Adrenal gland (tissue), 12 donors: ENCODE data around the gene RBM33. TPM values are rescaled to one million over a fixed set of nuclear protein-coding genes. Genes with fewer than 3 reads are reported as not detected.

Source experiments
- DNase-seq, 7 donors: peaks; one replicate each; pipeline ENCODE4 v3.0.0-alpha.2; 2019 to 2020
- H3K27ac ChIP-seq, 5 donors: fragments of 200-600 bp; sonication (generic) in 4 of 5; 1 replicate in 3 of 5; 2 replicates in 2 of 5; pipeline versions ENCODE4 v1.5.1 to v1.8.0; 2016 to 2020; ENCODE audit warnings: mild to moderate bottlenecking in 1 of 5
- H3K27me3 ChIP-seq: fragments of 200-600 bp; 2 replicates; pipeline ENCODE4 v1.8.0; 2021
- H3K36me3 ChIP-seq, 2 donors: fragments of 200-600 bp; replicated peaks in 1 of 2; 1 replicate in 1 of 2; 2 replicates in 1 of 2; pipeline versions ENCODE4 v1.5.1 to v1.8.0; 2018 to 2022
- H3K4me1 ChIP-seq, 2 donors: fragments of 200-600 bp; replicated peaks in 1 of 2; 1 replicate in 1 of 2; 2 replicates in 1 of 2; pipeline versions ENCODE4 v1.5.1 to v1.8.0; 2018 to 2021
- H3K4me3 ChIP-seq, 4 donors: fragments of 200-600 bp; sonication (generic) in 3 of 4; one replicate each; pipeline ENCODE4 v1.5.1; 2016 to 2018
- H3K9me3 ChIP-seq, 3 donors: fragments of 200-600 bp; sonication (generic) in 1 of 3; replicated peaks in 1 of 3; 1 replicate in 2 of 3; 2 replicates in 1 of 3; pipeline versions ENCODE4 v1.5.1 to v1.8.0; 2016 to 2021
- POLR2A ChIP-seq, 2 donors: fragments of 450-650 bp; IDR thresholded peaks; one replicate each; pipeline ENCODE4 v1.6.1; 2017; ENCODE audit warnings: antibody characterized with exemption in 2 of 2, mild to moderate bottlenecking in 2 of 2, moderate library complexity in 1 of 2
- WGBS, 4 donors: extraction: QIAGEN DNeasy Blood & Tissue Kit in 2 of 4; methylation state at CpG; one replicate each; pipeline versions ENCODE4 v1.1.5 to v1.1.7; 2013 to 2017; 5-methylcytosine and 5-hydroxymethylcytosine counted together
- intact Hi-C, 2 donors: fragments of 100-400 bp; cut with DNase I; formaldehyde crosslinking; loops; one replicate each; pipeline versions ENCODE4 v1.14.1 to v1.15.0; 2022 to 2023
- polyA plus RNA-seq, 3 donors: library from polyadenylated mRNA; stranded (reverse); fragments of 200-250 nt in 2 of 3; fragments of 350-450 nt in 1 of 3; fragmentation: Illumina TruSeq in 1 of 3; extraction: RNeasy Lipid Tissue Mini Kit (QIAGEN cat#74804) in 1 of 3; gene quantifications; one replicate each; pipeline ENCODE4 v1.2.3, GENCODE V29; 2013 to 2014
- total RNA-seq, 9 donors: library from RNA; depleted of rRNA in 4 of 9; stranded (reverse); fragments of >200 nt in 4 of 9; fragments of 120-200 nt in 1 of 9; fragmentation: NEBNext Ultra II Directional in 1 of 9; extraction: Animal tissue kit (Norgen Biotek cat#: 25700) in 1 of 9; gene quantifications; one replicate each; pipeline versions ENCODE4 v1.1.0 to v1.2.4, GENCODE V29; 2013 to 2023
- TF ChIP-seq, protein P1 (sequence below), 6 experiments: fragments of 450-650 bp in 4 of 6; fragments of 200-600 bp in 2 of 6; sonication (generic) in 1 of 6; IDR thresholded peaks; 1 replicate in 5 of 6; 2 replicates in 1 of 6; pipeline versions ENCODE4 v1.5.1 to v1.8.0; 2016 to 2021; ENCODE audit warnings: antibody characterized with exemption in 6 of 6, mild to moderate bottlenecking in 2 of 6, moderate library complexity in 1 of 6
- donor health status: healthy with polysubstance abuse.
- donor health status: Bipolar disorder and iron deficiency.
- donor health status: DM: yes; HTN: yes; CAD: no.
- donor health status: DM: no; HTN: no; CAD: no.
- donor health status: DM: no; HTN: no; CAD: no.
- donor health status: DM: yes; HTN: yes; CAD: no.

Gene RBM33
- total and polyA plus RNA-seq, 12 donors: 10.3 to 57.1 (median 36.9) TPM

DNA sequence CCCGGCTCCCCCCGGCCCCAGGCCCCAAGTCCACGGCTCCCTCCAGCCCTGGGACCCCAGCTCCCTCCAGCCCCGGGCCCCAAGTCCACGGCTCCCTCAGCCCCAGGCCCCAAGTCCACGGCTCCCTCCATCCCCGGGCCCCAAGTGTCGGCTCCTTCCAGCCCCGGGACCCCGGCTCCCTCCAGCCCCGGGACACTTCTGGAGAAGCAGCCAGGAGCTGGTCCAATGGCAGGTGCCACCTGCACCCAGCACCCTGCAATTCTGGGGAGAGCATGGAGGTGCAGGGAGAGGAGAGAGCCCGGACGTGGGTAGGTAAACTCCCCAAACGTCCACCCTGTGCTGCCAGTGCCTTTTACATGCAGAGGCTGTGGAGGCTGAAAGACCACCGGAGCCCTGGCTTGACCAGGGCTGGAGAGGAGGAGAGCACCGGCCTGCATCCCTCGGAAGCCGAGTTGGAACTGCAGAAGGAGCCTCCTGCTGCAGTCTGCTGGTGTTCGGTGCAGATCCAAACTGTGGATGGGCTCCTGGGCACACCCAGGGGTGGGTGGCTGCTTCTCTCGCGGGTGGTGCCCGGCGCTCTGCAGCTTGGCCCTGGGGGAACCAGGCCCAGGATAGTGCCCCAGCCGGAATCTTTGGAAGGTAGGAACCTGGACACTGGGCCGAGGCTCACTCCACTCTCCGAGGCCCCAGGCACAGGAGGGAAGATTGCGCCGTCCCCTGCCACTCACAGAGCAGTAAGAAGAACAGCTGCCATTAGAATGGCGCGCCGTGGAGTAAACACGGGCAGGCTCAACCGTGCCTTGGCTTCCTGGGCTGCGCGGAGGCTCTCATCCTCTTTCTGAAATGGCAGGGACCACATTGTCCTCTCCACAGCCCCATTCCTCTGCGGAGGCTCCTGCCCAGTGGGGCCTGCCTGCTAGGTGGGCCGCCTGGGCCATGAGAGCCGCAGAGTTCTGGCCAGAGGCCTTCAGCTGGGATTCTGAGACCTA is 153.1 kb downstream of the RBM33 start:
- DNase-seq: peak in 1 of 7 donors; percentile 20
- intact Hi-C loops: loop anchor here (10.0 kb wide), 3 partner anchors 967 to 1127 kb away; no protein-coding TSS in a partner anchor

DNA sequence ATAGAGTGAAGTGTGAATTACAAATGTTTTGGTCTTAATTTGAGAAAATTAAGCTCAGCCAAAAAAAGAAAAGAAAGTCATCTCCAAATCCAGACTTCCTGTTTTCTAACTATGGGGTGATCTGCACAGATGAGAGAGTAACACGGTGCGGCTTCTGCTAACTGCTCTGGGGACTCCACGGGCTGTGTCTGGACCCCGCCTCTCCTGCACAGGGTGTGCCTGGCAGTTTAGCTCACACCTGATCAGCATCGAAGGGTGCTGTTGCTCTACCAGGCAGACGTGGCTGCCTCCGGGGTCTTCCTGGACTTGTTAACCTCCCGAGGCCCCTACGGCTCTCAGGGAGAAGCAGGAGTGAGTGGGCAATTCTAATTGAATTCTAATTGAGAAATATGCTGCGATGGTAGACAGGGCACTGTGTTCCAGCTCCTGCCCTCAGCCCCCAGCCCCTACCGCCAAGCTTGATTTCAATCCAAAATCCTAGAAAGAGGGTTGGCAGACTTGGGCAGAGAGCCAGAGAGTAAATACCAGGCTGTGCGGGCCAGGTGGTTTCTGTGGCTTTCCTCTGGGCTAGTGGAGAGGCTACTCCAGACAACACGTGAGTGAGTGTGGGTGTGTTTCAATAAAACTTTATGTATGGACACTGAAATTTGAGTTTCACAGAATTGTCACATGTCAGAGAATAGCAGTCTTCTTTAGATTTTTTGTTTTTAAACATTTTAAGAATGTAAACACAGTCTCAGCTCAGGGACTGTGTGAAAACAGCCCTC is 154.4 kb downstream of the RBM33 start:
- H3K27me3 ChIP-seq: peaks cover 21% of the 10 kb centered on the region

More for the DNA sequence above, 153.1 kb downstream of the RBM33 start:
- TF ChIP-seq POLR2A (IDR thresholded peaks at IDR 0.05): no peak
- TF ChIP-seq, protein P1, sequence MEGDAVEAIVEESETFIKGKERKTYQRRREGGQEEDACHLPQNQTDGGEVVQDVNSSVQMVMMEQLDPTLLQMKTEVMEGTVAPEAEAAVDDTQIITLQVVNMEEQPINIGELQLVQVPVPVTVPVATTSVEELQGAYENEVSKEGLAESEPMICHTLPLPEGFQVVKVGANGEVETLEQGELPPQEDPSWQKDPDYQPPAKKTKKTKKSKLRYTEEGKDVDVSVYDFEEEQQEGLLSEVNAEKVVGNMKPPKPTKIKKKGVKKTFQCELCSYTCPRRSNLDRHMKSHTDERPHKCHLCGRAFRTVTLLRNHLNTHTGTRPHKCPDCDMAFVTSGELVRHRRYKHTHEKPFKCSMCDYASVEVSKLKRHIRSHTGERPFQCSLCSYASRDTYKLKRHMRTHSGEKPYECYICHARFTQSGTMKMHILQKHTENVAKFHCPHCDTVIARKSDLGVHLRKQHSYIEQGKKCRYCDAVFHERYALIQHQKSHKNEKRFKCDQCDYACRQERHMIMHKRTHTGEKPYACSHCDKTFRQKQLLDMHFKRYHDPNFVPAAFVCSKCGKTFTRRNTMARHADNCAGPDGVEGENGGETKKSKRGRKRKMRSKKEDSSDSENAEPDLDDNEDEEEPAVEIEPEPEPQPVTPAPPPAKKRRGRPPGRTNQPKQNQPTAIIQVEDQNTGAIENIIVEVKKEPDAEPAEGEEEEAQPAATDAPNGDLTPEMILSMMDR (IDR thresholded peaks at IDR 0.05): no peak
- no peak overlapping the region for H3K4me3 ChIP-seq
- no peaks in the 10 kb centered on the region for H3K36me3 ChIP-seq
- H3K4me1 ChIP-seq: peaks cover 0 to 7% of the 10 kb centered on the region in 2 donors
- H3K27ac ChIP-seq: no peak overlapping the region
- WGBS, 4 donors: 69 to 95% (median 70%) methylated on average over 21 to 38 of the region's 38 CpGs
- H3K27me3 ChIP-seq: peaks cover 15% of the 10 kb centered on the region
- H3K9me3 ChIP-seq: no peaks in the 10 kb centered on the region

DNA sequence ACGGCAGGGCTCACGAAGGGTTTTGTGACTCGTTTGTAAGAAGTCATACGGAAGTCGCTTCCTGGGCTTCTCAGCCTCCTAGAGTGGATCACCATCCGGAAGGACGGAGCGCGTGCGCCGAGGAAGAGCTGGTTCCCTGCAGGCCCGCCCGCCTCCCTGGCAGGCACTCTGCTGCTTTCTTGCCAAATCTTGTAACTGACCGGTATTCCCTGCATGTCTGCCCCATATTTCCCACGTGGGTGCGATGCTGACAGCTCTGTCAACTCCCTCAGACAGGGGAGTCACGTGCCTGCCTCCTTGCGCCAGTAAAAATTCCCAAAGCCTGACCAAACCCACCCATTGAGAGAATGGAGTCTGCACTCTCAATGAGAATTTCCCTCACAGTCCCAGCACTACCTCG is 155.1 kb downstream of the RBM33 start:
- intact Hi-C loops: loop anchor here (10.0 kb wide), 3 partner anchors 965 to 1125 kb away; no protein-coding TSS in a partner anchor

More for the DNA sequence above, 154.4 kb downstream of the RBM33 start:
- no peak for DNase-seq
- Histone ChIP-seq H3K36me3 (no peaks in the 10 kb centered on the region), H3K4me3 (no peak overlapping the region), H3K4me1 (peaks cover 0 to 7% of the 10 kb centered on the region in 2 donors), H3K9me3 (no peaks in the 10 kb centered on the region), H3K27ac (no peak overlapping the region)
- intact Hi-C loops: loop anchor here (10.0 kb wide), 3 partner anchors 966 to 1126 kb away; no protein-coding TSS in a partner anchor
- TF ChIP-seq, protein P1 (IDR thresholded peaks at IDR 0.05): no peak
- TF ChIP-seq POLR2A (IDR thresholded peaks at IDR 0.05): no peak
- 63 to 77% (median 70%) methylated on average over 11 to 13 of the region's 13 CpGs for WGBS, 4 donors

More for the DNA sequence above, 155.1 kb downstream of the RBM33 start:
- no peak overlapping the region for H3K27ac ChIP-seq
- no peak overlapping the region for H3K4me3 ChIP-seq
- DNase-seq: no peak
- H3K36me3 ChIP-seq: no peaks in the 10 kb centered on the region
- peaks cover 0 to 7% of the 10 kb centered on the region in 2 donors for H3K4me1 ChIP-seq
- peaks cover 21% of the 10 kb centered on the region for H3K27me3 ChIP-seq
- TF ChIP-seq, protein P1 (IDR thresholded peaks at IDR 0.05): no peak
- no peak for TF ChIP-seq POLR2A (IDR thresholded peaks at IDR 0.05)
- H3K9me3 ChIP-seq: no peaks in the 10 kb centered on the region
- WGBS, 4 donors: 53 to 67% (median 66%) methylated on average over 11 to 19 of the region's 19 CpGs
